GM12872 (cell line): Measurements from ENCODE around the gene HIVEP3.

Experiments used
- TF ChIP-seq, protein P1 (sequence below): IDR thresholded peaks from 3 replicates; pipeline ENCODE4 v1.5.1; 2011; ENCODE audit warnings: low read depth, mild to moderate bottlenecking, low read length, moderate library complexity; ENCODE audit not compliant: insufficient read depth

HIVEP3 gene

DNA sequence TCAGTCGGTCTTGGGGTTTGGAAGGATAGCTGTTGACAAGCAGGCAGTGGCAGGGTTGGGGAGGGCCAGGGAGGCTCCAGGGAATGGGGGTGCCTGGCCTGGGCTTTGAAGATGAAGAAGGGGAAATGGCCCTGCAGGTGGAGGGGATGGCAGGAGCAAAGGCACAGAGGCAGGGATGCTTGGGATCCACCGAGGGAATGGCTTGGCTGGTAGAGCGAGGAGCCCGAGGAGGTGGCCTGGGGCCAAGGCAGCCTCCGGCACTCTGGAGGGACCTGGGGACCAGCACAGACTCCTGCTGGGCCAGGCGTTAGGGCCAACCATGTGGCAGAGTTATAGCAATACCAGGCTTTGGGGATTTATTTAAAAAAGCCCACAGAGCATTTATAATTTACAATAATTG, 371.4 kb downstream of the HIVEP3 start:
- TF ChIP-seq, protein P1, sequence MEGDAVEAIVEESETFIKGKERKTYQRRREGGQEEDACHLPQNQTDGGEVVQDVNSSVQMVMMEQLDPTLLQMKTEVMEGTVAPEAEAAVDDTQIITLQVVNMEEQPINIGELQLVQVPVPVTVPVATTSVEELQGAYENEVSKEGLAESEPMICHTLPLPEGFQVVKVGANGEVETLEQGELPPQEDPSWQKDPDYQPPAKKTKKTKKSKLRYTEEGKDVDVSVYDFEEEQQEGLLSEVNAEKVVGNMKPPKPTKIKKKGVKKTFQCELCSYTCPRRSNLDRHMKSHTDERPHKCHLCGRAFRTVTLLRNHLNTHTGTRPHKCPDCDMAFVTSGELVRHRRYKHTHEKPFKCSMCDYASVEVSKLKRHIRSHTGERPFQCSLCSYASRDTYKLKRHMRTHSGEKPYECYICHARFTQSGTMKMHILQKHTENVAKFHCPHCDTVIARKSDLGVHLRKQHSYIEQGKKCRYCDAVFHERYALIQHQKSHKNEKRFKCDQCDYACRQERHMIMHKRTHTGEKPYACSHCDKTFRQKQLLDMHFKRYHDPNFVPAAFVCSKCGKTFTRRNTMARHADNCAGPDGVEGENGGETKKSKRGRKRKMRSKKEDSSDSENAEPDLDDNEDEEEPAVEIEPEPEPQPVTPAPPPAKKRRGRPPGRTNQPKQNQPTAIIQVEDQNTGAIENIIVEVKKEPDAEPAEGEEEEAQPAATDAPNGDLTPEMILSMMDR: no peak

DNA sequence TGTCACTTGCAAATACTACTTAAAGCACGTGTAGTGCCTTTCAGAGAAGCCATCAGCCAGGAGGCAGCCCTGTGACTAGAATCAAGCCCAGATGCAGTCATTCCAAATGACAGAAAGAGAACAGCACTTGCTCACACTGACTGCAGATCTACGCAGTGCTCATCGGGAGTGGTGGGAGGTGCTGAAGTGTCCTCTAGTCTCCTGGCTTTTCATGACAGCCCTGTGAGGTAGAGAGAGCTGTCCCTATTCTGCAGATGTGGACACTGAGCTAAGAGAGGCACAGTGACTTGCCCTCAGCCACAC, 371.9 kb downstream of the HIVEP3 start:
- TF ChIP-seq, protein P1: no peak

DNA sequence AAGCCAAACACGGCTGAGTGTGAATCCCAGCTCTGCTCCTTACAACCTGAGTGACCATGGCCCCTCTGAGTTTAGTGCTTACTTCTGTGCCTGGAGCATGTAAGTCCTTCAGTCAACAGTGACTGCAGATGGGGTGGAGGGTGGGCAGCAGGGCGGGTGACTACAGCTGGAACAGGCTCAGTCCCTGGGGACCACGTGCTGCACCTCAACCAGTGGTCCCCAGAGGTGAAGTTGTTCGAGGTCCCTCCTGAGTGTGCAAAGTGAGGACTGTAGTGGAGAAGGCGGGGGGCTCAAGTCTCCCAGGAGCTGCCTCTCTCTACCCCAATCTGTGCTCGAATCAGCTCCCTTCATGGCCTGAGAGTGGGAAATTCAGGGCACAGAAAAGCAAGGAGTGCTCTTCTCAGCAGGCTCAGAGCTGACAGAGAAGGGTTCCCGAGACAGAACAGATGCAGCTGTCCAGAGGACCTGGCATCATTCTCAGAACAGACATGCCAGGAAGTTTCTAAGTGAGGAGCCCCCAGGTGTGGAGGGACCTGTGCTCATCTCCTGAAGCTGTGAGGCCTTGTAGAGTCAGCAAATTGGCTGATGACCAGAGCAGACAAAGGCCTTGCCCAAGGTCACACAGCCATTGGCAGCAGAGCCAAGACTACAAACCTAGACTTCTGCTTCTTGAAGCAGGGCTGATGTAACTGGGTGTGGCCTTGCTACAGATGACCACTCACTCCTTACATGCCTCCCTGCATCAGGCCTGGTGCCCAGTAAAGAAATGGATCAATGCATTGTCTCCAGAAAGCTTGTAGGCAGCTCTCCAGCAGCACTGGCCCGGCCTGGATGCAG, 372.5 kb downstream of the HIVEP3 start:
- TF ChIP-seq, protein P1: no peak

DNA sequence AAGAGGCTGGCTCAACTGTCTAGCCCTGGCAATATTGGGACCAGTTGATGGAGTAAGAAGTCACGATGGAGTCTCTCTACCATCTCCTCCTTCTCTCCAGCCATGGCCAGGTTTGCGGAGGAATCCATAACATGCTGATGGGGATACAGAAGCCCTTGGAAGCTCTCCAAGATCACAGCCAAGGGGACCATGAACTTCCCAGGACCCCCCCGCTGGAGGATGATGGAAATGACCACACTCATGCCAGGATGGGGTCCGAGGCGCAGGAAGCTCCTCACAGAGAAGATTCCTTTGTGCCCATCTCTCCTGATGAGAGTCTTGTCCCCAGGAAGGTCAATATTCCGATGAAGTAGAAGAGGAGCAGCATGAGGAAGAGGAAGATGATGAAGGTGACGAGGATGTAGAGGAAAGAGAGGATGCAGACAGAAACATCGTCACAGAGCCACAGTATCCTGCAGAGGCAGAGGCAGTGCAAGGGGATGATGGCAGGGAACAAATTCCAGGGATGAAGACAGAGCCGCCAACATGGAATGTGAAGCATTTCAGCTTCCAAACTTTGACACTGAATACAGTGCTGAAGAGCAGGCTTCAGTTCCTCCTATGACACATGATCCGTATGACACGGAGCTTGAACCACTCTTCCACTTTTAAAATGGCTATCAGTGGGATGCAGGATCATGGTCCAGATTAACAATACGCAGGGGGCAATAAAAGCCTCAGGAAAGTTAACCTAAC, 376.4 kb downstream of the HIVEP3 start:
- TF ChIP-seq, protein P1: no peak

DNA sequence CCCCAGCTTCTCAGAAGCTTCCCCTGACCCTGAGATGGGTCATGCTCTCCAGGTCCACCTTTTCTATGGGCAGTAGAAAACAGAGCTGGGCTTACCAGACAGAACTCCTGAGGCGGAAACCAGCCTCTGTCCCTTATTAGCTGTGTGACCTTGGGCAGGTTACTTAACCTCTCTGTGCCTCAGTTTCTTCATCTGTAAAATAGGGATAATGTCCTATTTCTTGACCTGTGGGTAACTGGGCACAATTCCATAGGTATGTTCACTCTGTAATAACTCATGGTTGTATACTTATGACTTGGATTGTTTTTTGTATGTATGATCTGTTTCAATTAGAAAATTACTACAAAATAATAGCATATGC, 377.1 kb downstream of the HIVEP3 start:
- TF ChIP-seq, protein P1: no peak

DNA sequence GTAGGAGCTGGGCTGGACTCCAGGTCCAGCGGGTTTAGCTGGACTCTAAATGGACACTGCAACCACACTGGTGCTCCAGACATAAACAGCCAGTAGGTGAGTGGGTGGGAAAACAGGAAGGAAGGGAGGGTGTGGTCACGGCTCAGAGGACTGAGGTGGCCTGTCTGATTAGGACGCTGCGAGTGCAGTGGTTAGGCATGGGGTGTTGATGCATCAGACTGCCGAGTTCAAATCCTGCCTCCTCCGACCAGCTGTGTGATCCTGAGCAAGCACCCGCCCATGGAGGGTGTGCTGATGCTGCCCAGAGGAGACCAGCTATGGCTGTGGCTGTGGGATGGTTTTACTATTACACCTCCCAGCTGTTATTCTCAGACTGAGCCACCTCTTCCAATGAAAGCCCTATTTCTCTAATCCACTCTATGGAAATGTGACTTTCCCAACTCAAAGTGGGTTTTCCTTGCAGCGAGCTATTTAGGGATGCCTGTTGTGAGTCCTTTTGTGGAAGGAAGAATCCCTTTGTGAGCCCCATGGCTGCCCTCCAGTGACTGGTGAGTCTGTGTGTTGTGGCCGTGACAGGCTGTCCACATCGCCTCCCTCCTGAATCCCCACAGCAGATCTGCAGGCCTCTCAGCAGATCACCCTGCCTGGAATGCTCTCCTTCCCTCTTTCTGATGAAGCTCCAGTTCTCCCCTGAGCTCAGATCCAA, 377.7 kb downstream of the HIVEP3 start:
- TF ChIP-seq, protein P1: no peak

DNA sequence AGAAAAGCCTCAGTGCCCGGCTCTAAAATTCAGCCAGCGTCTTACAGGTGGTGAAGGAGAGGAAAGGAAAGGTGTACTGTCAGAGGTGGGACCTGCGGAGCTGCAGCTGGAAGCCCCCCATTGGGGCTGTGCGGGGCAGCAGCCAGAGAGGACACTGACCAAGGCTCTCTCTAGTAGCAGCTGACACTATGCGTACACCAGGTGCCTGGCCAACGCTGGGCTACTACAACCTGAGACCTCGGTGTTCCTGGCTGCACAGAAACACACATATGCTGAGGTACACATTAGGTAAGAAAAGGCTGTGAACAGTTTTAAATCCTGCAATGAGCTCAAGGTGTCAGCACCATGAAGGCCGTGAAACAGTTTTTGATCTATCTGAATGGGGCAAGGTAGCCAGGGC, 378.7 kb downstream of the HIVEP3 start:
- TF ChIP-seq, protein P1: no peak
